ENCODE measurements around the gene AOPEP. TPM values are rescaled to one million over a fixed set of nuclear protein-coding genes. Genes with fewer than 3 reads are reported as not detected.
"Not testable (repeated sequence)": the region's sequence is repeated elsewhere in the genome, so short reads cannot be mapped to it uniquely, and the experiment has no call there.

Gene AOPEP
- total and polyA plus RNA-seq, 4 donors, result 29.0 to 121 (median 60.0) TPM

- H3K4me3 ChIP-seq, result no peak overlapping the region
- no peaks in the 10 kb centered on the region for H3K27me3 ChIP-seq (ENCODE audit: control insufficient read depth in 3 of 3, insufficient read depth in 3 of 3, low read length in 2 of 3)
- peaks cover 0 to 17% (median 2%) of the 10 kb centered on the region in 5 donors for H3K4me1 ChIP-seq (ENCODE audit: control insufficient read depth in 5 of 5, insufficient read depth in 5 of 5, low read length in 5 of 5)
- DNase-seq, result peak in 2 of 3 donors; percentile 52 to 63
- no peak for TF ChIP-seq CTCF (IDR thresholded peaks at IDR 0.05; ENCODE audit: control extremely low read depth, extremely low read depth)
- no peak for ATAC-seq (ENCODE audit: insufficient read depth, low FRiP score)
- 48 to 77% methylated on average over 3 of the region's 3 CpGs for WGBS, 2 donors
- peak overlapping the region in 1 of 2 donors; percentile 21 for H3K27ac ChIP-seq (ENCODE audit: low read depth in 1 of 2, low read length in 1 of 2)
- H3K36me3 ChIP-seq (ENCODE audit: control insufficient read depth in 4 of 4, insufficient read depth in 4 of 4, low read length in 4 of 4), result no peaks in the 10 kb centered on the region
- H3K9ac ChIP-seq (ENCODE audit: insufficient read depth in 1 of 2, low read length in 2 of 2), result no peak overlapping the region
- H3K9me3 ChIP-seq (ENCODE audit: control insufficient read depth in 4 of 4, insufficient read depth in 3 of 4, low read length in 3 of 4), result no peaks in the 10 kb centered on the region
These were observed 147.8 kb downstream of the AOPEP start for GRCh38 chr9:94874316-94874715.

- TF ChIP-seq CTCF (IDR thresholded peaks at IDR 0.05; ENCODE audit: control extremely low read depth, extremely low read depth), result no peak
- Histone ChIP-seq H3K9me3 (ENCODE audit: control insufficient read depth in 4 of 4, insufficient read depth in 3 of 4, low read length in 3 of 4) (no peaks in the 10 kb centered on the region), H3K4me3 (no peak overlapping the region), H3K36me3 (ENCODE audit: control insufficient read depth in 4 of 4, insufficient read depth in 4 of 4, low read length in 4 of 4) (no peaks in the 10 kb centered on the region), H3K27ac (ENCODE audit: low read depth in 1 of 2, low read length in 1 of 2) (no peak overlapping the region), H3K9ac (ENCODE audit: insufficient read depth in 1 of 2, low read length in 2 of 2) (no peak overlapping the region), H3K4me1 (ENCODE audit: control insufficient read depth in 5 of 5, insufficient read depth in 5 of 5, low read length in 5 of 5) (peaks cover 1 to 12% (median 5%) of the 10 kb centered on the region in 5 donors), H3K27me3 (ENCODE audit: control insufficient read depth in 3 of 3, insufficient read depth in 3 of 3, low read length in 2 of 3) (no peaks in the 10 kb centered on the region)
- WGBS, 2 donors, result 73 to 75% methylated on average over 5 of the region's 5 CpGs
- ATAC-seq (ENCODE audit: insufficient read depth, low FRiP score), result no peak
- no peak for DNase-seq
These were observed 149.0 kb downstream of the AOPEP start for GRCh38 chr9:94875300-94876020.

- H3K4me3 ChIP-seq; H3K9me3 ChIP-seq (ENCODE audit: control insufficient read depth in 4 of 4, insufficient read depth in 3 of 4, low read length in 3 of 4); H3K27ac ChIP-seq (ENCODE audit: low read depth in 1 of 2, low read length in 1 of 2); DNase-seq; H3K27me3 ChIP-seq (ENCODE audit: control insufficient read depth in 3 of 3, insufficient read depth in 3 of 3, low read length in 2 of 3); H3K36me3 ChIP-seq (ENCODE audit: control insufficient read depth in 4 of 4, insufficient read depth in 4 of 4, low read length in 4 of 4); H3K9ac ChIP-seq (ENCODE audit: insufficient read depth in 1 of 2, low read length in 2 of 2); ATAC-seq (ENCODE audit: insufficient read depth, low FRiP score): not testable (repeated sequence)
- 72 to 73% methylated on average over 3 of the region's 3 CpGs for WGBS, 2 donors
- peaks cover 1 to 35% (median 21%) of the 10 kb centered on the region in 5 donors for H3K4me1 ChIP-seq (ENCODE audit: control insufficient read depth in 5 of 5, insufficient read depth in 5 of 5, low read length in 5 of 5)
These were observed 152.3 kb downstream of the AOPEP start for GRCh38 chr9:94878804-94879203.

GRCh38 chr9:94879230-94879629 lies 152.7 kb downstream of the AOPEP start:
- DNase-seq, result no peak
- H3K9ac ChIP-seq (ENCODE audit: insufficient read depth in 1 of 2, low read length in 2 of 2), result no peak overlapping the region
- no peak for ATAC-seq (ENCODE audit: insufficient read depth, low FRiP score)

More at GRCh38 chr9:94879230-94879629, 152.7 kb downstream of the AOPEP start:
- Histone ChIP-seq H3K27ac (ENCODE audit: low read depth in 1 of 2, low read length in 1 of 2) (no peak overlapping the region), H3K27me3 (ENCODE audit: control insufficient read depth in 3 of 3, insufficient read depth in 3 of 3, low read length in 2 of 3) (no peaks in the 10 kb centered on the region), H3K9me3 (ENCODE audit: control insufficient read depth in 4 of 4, insufficient read depth in 3 of 4, low read length in 3 of 4) (no peaks in the 10 kb centered on the region), H3K36me3 (ENCODE audit: control insufficient read depth in 4 of 4, insufficient read depth in 4 of 4, low read length in 4 of 4) (no peaks in the 10 kb centered on the region), H3K4me1 (ENCODE audit: control insufficient read depth in 5 of 5, insufficient read depth in 5 of 5, low read length in 5 of 5) (peaks cover 1 to 39% (median 21%) of the 10 kb centered on the region in 5 donors), H3K4me3 (no peak overlapping the region)
- no peak for TF ChIP-seq CTCF (IDR thresholded peaks at IDR 0.05; ENCODE audit: control extremely low read depth, extremely low read depth)
